Parathyroid adenoma (tissue), 2 donors: ENCODE results near the gene CACNA1B.

ENCODE experiments used
- H2AFZ ChIP-seq: fragments of 300-600 bp; sonication (generic); one replicate; pipeline ENCODE4 v1.7.0; 2017; ENCODE audit warnings: antibody characterized with exemption, mild to moderate bottlenecking
- H3K27ac ChIP-seq: fragments of 300-600 bp; sonication (generic); one replicate; pipeline ENCODE4 v1.7.0; 2017
- H3K27me3 ChIP-seq: fragments of 300-600 bp; sonication (generic); one replicate; pipeline ENCODE4 v1.7.0; 2017; ENCODE audit warnings: low read length; ENCODE audit not compliant: control insufficient read depth, insufficient read depth
- H3K36me3 ChIP-seq: fragments of 300-600 bp; sonication (generic); one replicate; pipeline ENCODE4 v1.7.0; 2017; ENCODE audit warnings: low read length; ENCODE audit not compliant: control insufficient read depth, insufficient read depth
- H3K4me1 ChIP-seq: fragments of 300-600 bp; sonication (generic); one replicate; pipeline ENCODE4 v1.7.0; 2017; ENCODE audit warnings: control low read depth
- H3K4me2 ChIP-seq: fragments of 300-600 bp; sonication (generic); one replicate; pipeline ENCODE4 v1.7.0; 2017; ENCODE audit warnings: low read length
- H3K4me3 ChIP-seq: fragments of 300-600 bp; sonication (generic); one replicate; pipeline ENCODE4 v1.7.0; 2017; ENCODE audit warnings: low read depth, low read length
- H3K79me2 ChIP-seq: fragments of 300-600 bp; sonication (generic); one replicate; pipeline ENCODE4 v1.7.0; 2017; ENCODE audit warnings: control low read depth
- H3K9ac ChIP-seq: fragments of 300-600 bp; sonication (generic); one replicate; pipeline ENCODE4 v1.7.0; 2017; ENCODE audit warnings: mild to moderate bottlenecking
- H3K9me3 ChIP-seq: fragments of 300-600 bp; sonication (generic); one replicate; pipeline ENCODE4 v1.7.0; 2017; ENCODE audit warnings: low read length; ENCODE audit not compliant: control insufficient read depth
- CTCF ChIP-seq: fragments of 300-600 bp; sonication (generic); IDR thresholded peaks from one replicate; pipeline ENCODE4 v1.7.0; 2017; ENCODE audit warnings: antibody characterized with exemption, mild to moderate bottlenecking
- donor health status: primary hyperparathyroidism.

Gene CACNA1B

GRCh38 chr9:138003485-138004190 is 126.1 kb downstream of the CACNA1B start:
- Histone ChIP-seq H3K4me2 (no peak overlapping the region), H2AFZ (no peak overlapping the region), H3K9ac (no peak overlapping the region), H3K4me3 (no peak overlapping the region), H3K4me1 (no peaks in the 10 kb centered on the region), H3K9me3 (no peaks in the 10 kb centered on the region), H3K27ac (no peak overlapping the region), H3K27me3 (no peaks in the 10 kb centered on the region), H3K79me2 (no peaks in the 10 kb centered on the region), H3K36me3 (no peaks in the 10 kb centered on the region)
- TF ChIP-seq CTCF: no peak

GRCh38 chr9:138006576-138007233 is 129.1 kb downstream of the CACNA1B start:
- no peak overlapping the region for H3K27ac ChIP-seq
- no peak overlapping the region for H2AFZ ChIP-seq
- TF ChIP-seq CTCF: no peak
- no peak overlapping the region for H3K9ac ChIP-seq
- no peak overlapping the region for H3K4me3 ChIP-seq
- H3K79me2 ChIP-seq: no peaks in the 10 kb centered on the region
- H3K4me2 ChIP-seq: no peak overlapping the region
- no peaks in the 10 kb centered on the region for H3K36me3 ChIP-seq
- H3K9me3 ChIP-seq: no peaks in the 10 kb centered on the region
- no peaks in the 10 kb centered on the region for H3K4me1 ChIP-seq
- no peaks in the 10 kb centered on the region for H3K27me3 ChIP-seq

GRCh38 chr9:138007566-138007917 is 130.0 kb downstream of the CACNA1B start:
- Histone ChIP-seq H3K27me3 (no peaks in the 10 kb centered on the region), H3K9ac (no peak overlapping the region), H3K4me2 (no peak overlapping the region), H2AFZ (no peak overlapping the region), H3K4me1 (no peaks in the 10 kb centered on the region), H3K27ac (no peak overlapping the region), H3K4me3 (no peak overlapping the region), H3K79me2 (no peaks in the 10 kb centered on the region), H3K9me3 (no peaks in the 10 kb centered on the region), H3K36me3 (no peaks in the 10 kb centered on the region)
- no peak for TF ChIP-seq CTCF

GRCh38 chr9:138007918-138008841 is 130.6 kb downstream of the CACNA1B start:
- no peak overlapping the region for H3K27ac ChIP-seq
- no peaks in the 10 kb centered on the region for H3K36me3 ChIP-seq
- no peaks in the 10 kb centered on the region for H3K79me2 ChIP-seq
- no peaks in the 10 kb centered on the region for H3K9me3 ChIP-seq
- no peak for TF ChIP-seq CTCF
- no peak overlapping the region for H3K4me3 ChIP-seq
- H3K4me1 ChIP-seq: no peaks in the 10 kb centered on the region
- no peaks in the 10 kb centered on the region for H3K27me3 ChIP-seq
- no peak overlapping the region for H3K4me2 ChIP-seq
- no peak overlapping the region for H2AFZ ChIP-seq
- no peak overlapping the region for H3K9ac ChIP-seq
